NCI-H526 (cell line): ENCODE measurements around the gene DROSHA.
A peak's percentile ranks its signal among the peaks of the same experiment; 100 is the strongest.
"Not testable (repeated sequence)": the region's sequence is repeated elsewhere in the genome, so short reads cannot be mapped to it uniquely, and the experiment has no call there.

Source experiments
- DNase-seq, 2 experiments: peaks; one replicate each; lab custom pipeline; 2025; lab: John Stamatoyannopoulos, UW

The DROSHA gene

GRCh38 chr5:31531888-31532547 lies at the start of gene DROSHA, which contains the start of gene C5orf22:
DROSHA (minus strand) TSS chr5:31532093; CDS start chr5:31529059, 3,034 bp downstream.
C5orf22 (plus strand) TSS chr5:31532301; CDS start chr5:31532393, 92 bp downstream.
- DNase-seq, result peak; percentile 95 to 98

- DNase-seq, result no peak
These were observed 47.7 kb upstream of the DROSHA start for GRCh38 chr5:31579558-31579957.

GRCh38 chr5:31577438-31577837 lies 45.5 kb upstream of the DROSHA start:
- no peak for DNase-seq

GRCh38 chr5:31574772-31575171 lies 42.9 kb upstream of the DROSHA start:
- no peak for DNase-seq

- DNase-seq, result no peak
These were observed 41.7 kb upstream of the DROSHA start for GRCh38 chr5:31573494-31574142.

- DNase-seq, result no peak
These were observed 37.2 kb upstream of the DROSHA start for GRCh38 chr5:31569068-31569467.

- DNase-seq, result no peak
These were observed 36.5 kb upstream of the DROSHA start for GRCh38 chr5:31568302-31568835.

GRCh38 chr5:31566362-31566761 lies 34.5 kb upstream of the DROSHA start:
- DNase-seq, result not testable (repeated sequence)

- no peak for DNase-seq
These were observed 31.3 kb upstream of the DROSHA start for GRCh38 chr5:31563216-31563615.

- no peak for DNase-seq
These were observed 30.1 kb upstream of the DROSHA start for GRCh38 chr5:31561946-31562345.

- no peak for DNase-seq
These were observed 28.0 kb upstream of the DROSHA start for GRCh38 chr5:31559942-31560341.

- no peak for DNase-seq
These were observed 24.6 kb upstream of the DROSHA start for GRCh38 chr5:31556461-31556860.

GRCh38 chr5:31554552-31554951 lies 22.7 kb upstream of the DROSHA start:
- DNase-seq, result no peak

- no peak for DNase-seq
These were observed 22.0 kb upstream of the DROSHA start for GRCh38 chr5:31553863-31554262.

- no peak for DNase-seq
These were observed 20.0 kb upstream of the DROSHA start for GRCh38 chr5:31551878-31552277.

GRCh38 chr5:31549114-31549513 lies 17.2 kb upstream of the DROSHA start:
- DNase-seq, result not testable (repeated sequence)

GRCh38 chr5:31537851-31538250 lies 6.0 kb upstream of the DROSHA start:
- no peak for DNase-seq

GRCh38 chr5:31537349-31537748 lies 5.5 kb upstream of the DROSHA start:
- no peak for DNase-seq

- no peak for DNase-seq
These were observed 5.0 kb upstream of the DROSHA start for GRCh38 chr5:31536873-31537272.

- DNase-seq, result no peak
These were observed 2.7 kb upstream of the DROSHA start for GRCh38 chr5:31534527-31535046.

- peak in 1 of 2 experiments; percentile 40 for DNase-seq
These were observed 378 bp downstream of the DROSHA start for GRCh38 chr5:31531543-31531887.

GRCh38 chr5:31530541-31531265 lies 1.2 kb downstream of the DROSHA start:
- no peak for DNase-seq

- DNase-seq, result no peak
These were observed 8.9 kb downstream of the DROSHA start for GRCh38 chr5:31523041-31523440.
